Measurements from ENCODE around the gene MAN1C1. TPM values are rescaled to one million over a fixed set of nuclear protein-coding genes. Genes with fewer than 3 reads are reported as not detected.

Gene MAN1C1
- total and polyA plus RNA-seq, 2 donors (not counting 3 experiments of a cell fraction or from before 2014, with no cell fraction given), result 1.5 to 4.0 TPM

DNA sequence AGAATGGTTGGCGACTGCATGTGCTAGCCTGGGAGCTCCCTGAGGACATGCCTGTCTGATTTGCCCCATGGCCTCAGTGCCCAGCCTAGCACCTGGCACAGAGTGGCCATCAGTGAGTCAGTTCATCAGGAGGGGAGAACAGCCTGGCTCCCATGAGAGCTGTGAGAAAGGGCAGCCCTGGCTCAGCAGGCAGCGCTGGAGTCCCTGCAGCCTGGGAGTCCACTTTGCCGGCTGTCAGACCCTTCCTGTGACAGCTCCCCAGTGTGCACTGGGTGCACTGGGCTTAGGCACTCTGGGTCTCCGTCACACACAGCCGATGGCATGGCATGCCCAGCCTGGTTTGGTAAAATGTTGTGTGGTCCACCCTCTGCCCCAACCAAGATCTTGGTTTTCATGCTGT is 44.5 kb upstream of the MAN1C1 start:
- no peak overlapping the region for H3K27ac ChIP-seq (ENCODE audit: insufficient read depth, low read depth, low read length)
- no peak overlapping the region for H2AFZ ChIP-seq (ENCODE audit: low read depth, low read length)
- no peaks in the 10 kb centered on the region for H4K20me1 ChIP-seq (replicated peaks; ENCODE audit: control insufficient read depth, extremely low read depth, insufficient read depth, low read length)
- no TSS peak for BruUV-seq (replicated peaks)
- H3K9ac ChIP-seq (replicated peaks; ENCODE audit: extremely low read depth, insufficient read depth, low read length), result no peak overlapping the region
- FAIRE-seq, result no peak
- H3K79me2 ChIP-seq (ENCODE audit: control insufficient read depth, insufficient read depth, low read length), result no peaks in the 10 kb centered on the region
- H3K36me3 ChIP-seq (ENCODE audit: control insufficient read depth in 2 of 2, extremely low read depth in 1 of 2, insufficient read depth in 2 of 2, low read length in 2 of 2), result no peaks in the 10 kb centered on the region
- H3K4me2 ChIP-seq (ENCODE audit: insufficient read depth, low read length), result no peak overlapping the region
- H3K4me3 ChIP-seq (replicated peaks in 1 of 3; ENCODE audit: insufficient read depth in 1 of 3, low read depth in 1 of 3, low read length in 3 of 3), result no peak overlapping the region
- H3K9me3 ChIP-seq (replicated peaks; ENCODE audit: control insufficient read depth, insufficient read depth, low read length), result no peaks in the 10 kb centered on the region
- intact Hi-C loops (cut with micrococcal nuclease), result no loop called here
- dilution Hi-C loops (cut with MboI; ENCODE audit: extremely low pct_ligation_motif_present, low sequenced_read_pairs), result no loop called here
- no peaks in the 10 kb centered on the region for H3K27me3 ChIP-seq (ENCODE audit: control insufficient read depth in 2 of 2, insufficient read depth in 2 of 2, low read length in 2 of 2)
- TF ChIP-seq, protein P1, sequence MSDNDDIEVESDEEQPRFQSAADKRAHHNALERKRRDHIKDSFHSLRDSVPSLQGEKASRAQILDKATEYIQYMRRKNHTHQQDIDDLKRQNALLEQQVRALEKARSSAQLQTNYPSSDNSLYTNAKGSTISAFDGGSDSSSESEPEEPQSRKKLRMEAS (IDR thresholded peaks at IDR 0.05; ENCODE audit: insufficient read depth, insufficient read length), result no peak
- TF ChIP-seq JUN (IDR thresholded peaks at IDR 0.05; ENCODE audit: borderline replicate concordance, insufficient read depth, insufficient read length, low read depth) (no peak), FOS (IDR thresholded peaks at IDR 0.05; ENCODE audit: borderline replicate concordance, insufficient read depth, low read length) (no peak), GATA2 (IDR thresholded peaks at IDR 0.05; ENCODE audit: insufficient read depth, insufficient read length, low read depth, low read length) (no peak)
- TF ChIP-seq, protein P2, sequence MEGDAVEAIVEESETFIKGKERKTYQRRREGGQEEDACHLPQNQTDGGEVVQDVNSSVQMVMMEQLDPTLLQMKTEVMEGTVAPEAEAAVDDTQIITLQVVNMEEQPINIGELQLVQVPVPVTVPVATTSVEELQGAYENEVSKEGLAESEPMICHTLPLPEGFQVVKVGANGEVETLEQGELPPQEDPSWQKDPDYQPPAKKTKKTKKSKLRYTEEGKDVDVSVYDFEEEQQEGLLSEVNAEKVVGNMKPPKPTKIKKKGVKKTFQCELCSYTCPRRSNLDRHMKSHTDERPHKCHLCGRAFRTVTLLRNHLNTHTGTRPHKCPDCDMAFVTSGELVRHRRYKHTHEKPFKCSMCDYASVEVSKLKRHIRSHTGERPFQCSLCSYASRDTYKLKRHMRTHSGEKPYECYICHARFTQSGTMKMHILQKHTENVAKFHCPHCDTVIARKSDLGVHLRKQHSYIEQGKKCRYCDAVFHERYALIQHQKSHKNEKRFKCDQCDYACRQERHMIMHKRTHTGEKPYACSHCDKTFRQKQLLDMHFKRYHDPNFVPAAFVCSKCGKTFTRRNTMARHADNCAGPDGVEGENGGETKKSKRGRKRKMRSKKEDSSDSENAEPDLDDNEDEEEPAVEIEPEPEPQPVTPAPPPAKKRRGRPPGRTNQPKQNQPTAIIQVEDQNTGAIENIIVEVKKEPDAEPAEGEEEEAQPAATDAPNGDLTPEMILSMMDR (IDR thresholded peaks at IDR 0.05; ENCODE audit: extremely low read depth in 1 of 2, insufficient read depth in 1 of 2, low read depth in 1 of 2, low read length in 2 of 2), result no peak
- CTCF ChIA-PET, result interaction anchor here (0.6 to 2.7 kb wide), 34 partner anchors 9 to 425 kb away, joined by 3 to 22 read pairs (median 4); partner anchors contain the start of genes LDLRAP1 and PAFAH2
- DNase-seq (ENCODE audit: low read depth, low spot score), result no peak
- no peaks in the 10 kb centered on the region for H3K9me1 ChIP-seq (replicated peaks; ENCODE audit: control insufficient read depth, extremely low read depth, insufficient read depth, low read length)
- H3K4me1 ChIP-seq (ENCODE audit: control insufficient read depth, extremely low read depth, insufficient read depth, low read length), result peaks cover 6% of the 10 kb centered on the region
- POLR2A ChIA-PET, result no interaction called here

Measured in endothelial cell of umbilical vein (primary cell).